Esophagus muscularis mucosa (tissue), 4 donors: Measurements from ENCODE around the gene COL5A1. TPM values are rescaled to one million over a fixed set of nuclear protein-coding genes. Genes with fewer than 3 reads are reported as not detected.

Source experiments
- DNase-seq: peaks from one replicate; pipeline ENCODE4 v3.0.0-alpha.2; 2017; ENCODE audit errors: extremely low spot score
- H3K27ac ChIP-seq, 4 donors: fragments of 200-600 bp; sonication (generic); replicated peaks in 1 of 4; 1 replicate in 3 of 4; 2 replicates in 1 of 4; pipeline ENCODE4 v1.5.1; 2016 to 2019; ENCODE audit warnings: mild to moderate bottlenecking in 1 of 4
- H3K27me3 ChIP-seq, 4 donors: fragments of 200-600 bp; sonication (generic); one replicate each; pipeline versions ENCODE4 v1.5.1 to v1.6.0; 2016 to 2019
- H3K36me3 ChIP-seq, 4 donors: fragments of 200-600 bp; sonication (generic); one replicate each; pipeline ENCODE4 v1.5.1; 2016 to 2019
- H3K4me1 ChIP-seq, 4 donors: fragments of 200-600 bp; sonication (generic); one replicate each; pipeline ENCODE4 v1.5.1; 2016 to 2019
- H3K4me3 ChIP-seq, 4 donors: fragments of 200-600 bp; sonication (generic); 1 replicate in 2 of 4; 2 replicates in 2 of 4; pipeline ENCODE4 v1.5.1; 2016 to 2019; ENCODE audit warnings: mild to moderate bottlenecking in 4 of 4, moderate library complexity in 1 of 4
- H3K9me3 ChIP-seq, 4 donors: fragments of 200-600 bp; sonication (generic); 1 replicate in 3 of 4; 2 replicates in 1 of 4; pipeline ENCODE4 v1.5.1; 2016 to 2019
- EP300 ChIP-seq: sonication (generic); formaldehyde crosslinking; IDR thresholded peaks from one replicate; pipeline ENCODE4 v1.6.1; 2017; ENCODE audit warnings: antibody characterized with exemption
- POLR2A ChIP-seq: fragments of 450-650 bp; IDR thresholded peaks from one replicate; pipeline ENCODE4 v1.6.1; 2017; ENCODE audit warnings: antibody characterized with exemption, moderate library complexity, mild to moderate bottlenecking, low read depth
- POLR2AphosphoS5 ChIP-seq, 2 donors: sonication (generic); formaldehyde crosslinking; IDR thresholded peaks; one replicate each; pipeline ENCODE4 v1.6.1; 2017; ENCODE audit warnings: antibody characterized with exemption in 2 of 2
- WGBS: methylation state at CpG from one replicate; pipeline ENCODE4 v1.1.5; 2018; 5-methylcytosine and 5-hydroxymethylcytosine counted together
- intact Hi-C: fragments of 100-400 bp; cut with DNase I; formaldehyde crosslinking; loops from one replicate; pipeline ENCODE4 v1.15.1; 2023
- total RNA-seq, 4 donors: library from RNA; depleted of rRNA; stranded (reverse); fragments of >200 nt; gene quantifications; one replicate each; pipeline versions ENCODE4 v1.1.0 to v1.2.1, GENCODE V29; 2016
- TF ChIP-seq, protein P1 (sequence below), 3 experiments: fragments of 200-600 bp in 2 of 3; fragments of 450-650 bp in 1 of 3; sonication (generic) in 2 of 3; IDR thresholded peaks; one replicate each; pipeline ENCODE4 v1.5.1; 2017 to 2019; ENCODE audit warnings: antibody characterized with exemption in 3 of 3, mild to moderate bottlenecking in 2 of 3, moderate library complexity in 1 of 3

COL5A1 gene
- total RNA-seq, 4 donors from 2014 or later = 36.0 to 89.5 (median 56.4) TPM

DNA sequence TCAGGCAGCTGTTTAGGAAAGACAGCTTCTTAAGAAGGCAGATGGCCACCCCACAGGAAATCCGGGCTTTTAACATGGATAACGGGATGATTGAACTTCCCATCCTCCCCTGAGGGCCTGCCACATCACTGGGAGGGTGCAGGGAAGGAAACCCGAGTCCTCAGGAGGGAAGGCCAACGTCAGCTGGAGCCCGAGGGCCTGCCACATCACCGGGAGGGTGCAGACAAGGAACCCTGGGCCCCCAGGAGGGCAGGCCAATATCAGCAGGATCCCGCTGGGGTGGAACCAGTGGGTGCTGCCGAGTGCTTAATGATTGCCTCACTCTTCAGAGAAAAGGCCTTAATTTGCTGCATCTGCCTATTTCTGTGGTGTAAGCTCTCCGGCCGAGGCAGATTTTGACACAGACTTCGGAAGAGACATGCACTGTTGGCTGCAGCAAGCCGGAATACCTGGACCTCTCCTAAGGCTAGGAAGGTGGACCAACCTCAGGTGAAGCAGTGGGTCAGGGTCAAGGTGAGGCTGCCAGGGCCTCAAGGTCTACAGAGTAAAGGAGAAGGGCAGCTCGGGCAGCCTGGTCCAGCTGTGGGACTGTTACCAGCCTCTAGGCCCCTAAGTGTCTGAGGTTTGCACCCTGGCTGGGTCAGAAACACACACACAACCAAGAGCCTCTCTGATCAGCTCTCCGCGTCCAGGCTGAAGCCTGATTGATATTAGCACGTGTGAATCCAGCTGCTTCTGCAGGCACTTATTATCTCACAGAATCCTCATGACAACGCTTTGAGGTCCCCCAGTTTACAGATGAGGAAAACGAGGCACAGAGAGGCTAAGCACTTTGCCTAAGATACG, 14.8 kb upstream of the COL5A1 start:
- Histone ChIP-seq H3K27ac (no peak overlapping the region), H3K4me3 (no peak overlapping the region), H3K36me3 (no peaks in the 10 kb centered on the region), H3K9me3 (no peaks in the 10 kb centered on the region), H3K27me3 (peaks cover 0 to 12% (median 0%) of the 10 kb centered on the region in 4 donors), H3K4me1 (no peaks in the 10 kb centered on the region)
- no peak for DNase-seq
- TF ChIP-seq POLR2A (no peak), POLR2AphosphoS5 (IDR thresholded peaks at IDR 0.05) (no peak), EP300 (no peak)
- TF ChIP-seq, protein P1, sequence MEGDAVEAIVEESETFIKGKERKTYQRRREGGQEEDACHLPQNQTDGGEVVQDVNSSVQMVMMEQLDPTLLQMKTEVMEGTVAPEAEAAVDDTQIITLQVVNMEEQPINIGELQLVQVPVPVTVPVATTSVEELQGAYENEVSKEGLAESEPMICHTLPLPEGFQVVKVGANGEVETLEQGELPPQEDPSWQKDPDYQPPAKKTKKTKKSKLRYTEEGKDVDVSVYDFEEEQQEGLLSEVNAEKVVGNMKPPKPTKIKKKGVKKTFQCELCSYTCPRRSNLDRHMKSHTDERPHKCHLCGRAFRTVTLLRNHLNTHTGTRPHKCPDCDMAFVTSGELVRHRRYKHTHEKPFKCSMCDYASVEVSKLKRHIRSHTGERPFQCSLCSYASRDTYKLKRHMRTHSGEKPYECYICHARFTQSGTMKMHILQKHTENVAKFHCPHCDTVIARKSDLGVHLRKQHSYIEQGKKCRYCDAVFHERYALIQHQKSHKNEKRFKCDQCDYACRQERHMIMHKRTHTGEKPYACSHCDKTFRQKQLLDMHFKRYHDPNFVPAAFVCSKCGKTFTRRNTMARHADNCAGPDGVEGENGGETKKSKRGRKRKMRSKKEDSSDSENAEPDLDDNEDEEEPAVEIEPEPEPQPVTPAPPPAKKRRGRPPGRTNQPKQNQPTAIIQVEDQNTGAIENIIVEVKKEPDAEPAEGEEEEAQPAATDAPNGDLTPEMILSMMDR (IDR thresholded peaks at IDR 0.05) = no peak
- 88% methylated on average over 18 of the region's 19 CpGs for WGBS
- intact Hi-C loops = no loop called here

DNA sequence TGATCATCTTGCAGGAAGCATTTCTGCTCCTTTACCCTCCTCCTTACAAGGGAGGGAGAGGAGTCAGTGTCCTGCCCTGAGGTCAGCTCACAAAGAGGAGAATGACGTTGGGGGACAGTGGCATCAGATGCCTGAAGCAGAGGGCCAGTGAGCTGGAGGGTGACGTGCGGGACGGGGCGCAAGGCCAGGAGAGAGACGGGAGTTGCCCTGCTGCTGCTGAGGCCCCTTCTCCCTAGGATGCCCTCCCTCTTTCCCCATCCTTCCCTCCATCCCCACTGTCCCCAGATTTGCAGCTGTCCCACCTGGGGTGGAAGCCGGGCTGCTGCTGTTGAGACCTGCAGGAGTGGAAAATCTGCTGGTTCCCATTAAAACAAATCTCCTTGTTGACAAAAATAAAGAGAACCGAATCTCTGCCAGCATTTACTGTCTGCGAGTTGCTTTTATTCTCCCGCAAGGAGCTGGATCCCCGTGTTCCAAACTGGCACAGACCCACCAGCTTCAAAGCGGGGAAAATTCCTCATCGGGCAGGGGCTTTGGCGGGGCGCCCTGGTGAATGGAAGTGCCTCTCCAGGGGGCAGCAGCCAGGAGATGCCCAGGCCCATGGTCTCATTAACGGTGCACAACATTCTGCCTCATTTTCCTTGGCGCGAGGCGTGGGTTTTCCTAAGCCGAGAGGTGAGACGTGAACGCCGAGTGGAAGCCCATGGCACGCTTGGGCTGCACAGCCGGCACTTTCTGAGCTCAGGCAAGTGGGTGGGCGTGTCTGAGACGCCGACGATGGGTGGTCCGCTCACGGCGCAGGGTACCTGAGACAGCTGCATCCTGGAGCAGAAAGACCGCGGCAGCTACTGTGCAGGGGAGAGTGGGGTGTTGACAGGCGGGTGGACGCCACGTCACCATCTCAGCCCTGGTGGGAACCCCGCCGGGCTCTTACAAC, 13.9 kb upstream of the COL5A1 start:
- 95% methylated on average over 30 of the region's 39 CpGs for WGBS
- no peaks in the 10 kb centered on the region for H3K4me1 ChIP-seq
- no peak overlapping the region for H3K27ac ChIP-seq
- H3K9me3 ChIP-seq = no peaks in the 10 kb centered on the region
- no peak overlapping the region for H3K4me3 ChIP-seq
- H3K36me3 ChIP-seq = no peaks in the 10 kb centered on the region
- no peak for DNase-seq
- intact Hi-C loops = no loop called here
- peaks cover 0 to 7% (median 0%) of the 10 kb centered on the region in 4 donors for H3K27me3 ChIP-seq
- TF ChIP-seq, protein P1 (IDR thresholded peaks at IDR 0.05) = no peak
- TF ChIP-seq EP300 (no peak), POLR2A (no peak), POLR2AphosphoS5 (IDR thresholded peaks at IDR 0.05) (no peak)

DNA sequence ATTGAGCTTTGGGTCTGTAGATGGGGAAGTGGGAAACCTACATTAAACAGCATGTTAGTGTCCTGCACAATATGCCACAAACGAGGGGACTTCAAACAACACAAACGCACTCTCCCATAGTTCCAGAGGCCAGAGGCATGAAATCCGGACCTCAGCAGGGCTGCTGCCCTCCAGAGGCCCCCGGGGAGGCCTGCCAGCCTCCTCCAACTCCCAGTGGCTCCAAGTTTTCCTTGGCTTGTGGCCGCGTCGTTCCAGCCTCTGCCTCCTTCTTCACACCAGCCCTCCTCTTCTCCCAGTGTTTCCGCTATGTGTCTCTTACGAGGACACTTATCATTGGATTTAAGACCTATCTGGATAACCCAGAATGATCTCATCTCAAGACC, 13.3 kb upstream of the COL5A1 start:
- no peak for DNase-seq
- H3K4me1 ChIP-seq = no peaks in the 10 kb centered on the region
- H3K27ac ChIP-seq = no peak overlapping the region
- WGBS = 91% methylated on average over 9 of the region's 9 CpGs
- no peaks in the 10 kb centered on the region for H3K9me3 ChIP-seq
- peaks cover 0 to 5% (median 0%) of the 10 kb centered on the region in 4 donors for H3K27me3 ChIP-seq
- intact Hi-C loops = no loop called here
- H3K36me3 ChIP-seq = no peaks in the 10 kb centered on the region
- no peak for TF ChIP-seq EP300
- no peak for TF ChIP-seq POLR2A
- no peak for TF ChIP-seq POLR2AphosphoS5 (IDR thresholded peaks at IDR 0.05)
- TF ChIP-seq, protein P1 (IDR thresholded peaks at IDR 0.05) = no peak
- no peak overlapping the region for H3K4me3 ChIP-seq

DNA sequence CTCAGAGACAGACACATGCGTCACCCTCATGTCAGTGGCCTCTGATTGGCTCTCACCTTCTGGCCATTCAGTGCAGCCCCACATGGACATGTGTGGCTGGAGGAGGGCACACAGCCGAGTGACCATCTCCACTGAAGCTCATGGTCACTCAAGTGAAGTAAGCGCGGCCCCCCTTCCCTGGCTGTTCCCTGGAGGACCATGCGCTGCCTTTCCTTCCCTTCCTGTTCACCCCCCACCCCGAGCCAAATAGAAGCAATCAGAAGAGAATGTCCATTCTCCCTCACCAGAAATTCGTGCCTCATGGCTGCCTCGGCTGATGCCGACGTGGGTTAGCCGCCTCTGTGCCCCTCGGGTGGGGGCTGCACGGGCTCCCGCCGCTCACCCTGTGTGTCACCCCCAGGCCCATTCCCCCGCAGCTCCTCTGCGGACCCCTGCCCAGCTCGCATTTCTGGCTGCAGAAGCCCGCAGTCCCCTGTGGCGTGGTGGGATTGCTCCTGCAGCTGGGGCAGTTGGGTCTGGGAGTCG, 12.5 kb upstream of the COL5A1 start:
- intact Hi-C loops = no loop called here
- 97% methylated on average over 9 of the region's 21 CpGs for WGBS
- Histone ChIP-seq H3K27ac (no peak overlapping the region), H3K9me3 (no peaks in the 10 kb centered on the region), H3K4me3 (no peak overlapping the region), H3K36me3 (no peaks in the 10 kb centered on the region), H3K27me3 (no peaks in the 10 kb centered on the region), H3K4me1 (no peaks in the 10 kb centered on the region)
- no peak for DNase-seq
- TF ChIP-seq EP300 (no peak), POLR2AphosphoS5 (IDR thresholded peaks at IDR 0.05) (no peak), POLR2A (no peak)
- TF ChIP-seq, protein P1 (IDR thresholded peaks at IDR 0.05) = no peak
